Body of pancreas (tissue), 4 donors: ENCODE results near the gene SLC24A3.

Experiments
- POLR2A ChIP-seq, 3 donors: fragments of 450-650 bp; IDR thresholded peaks; one replicate each; pipeline ENCODE4 v1.6.1; 2016; ENCODE audit warnings: antibody characterized with exemption in 3 of 3, mild to moderate bottlenecking in 2 of 3
- TF ChIP-seq, protein P1 (sequence below), 7 experiments: fragments of 450-650 bp in 4 of 7; fragments of 200-600 bp in 3 of 7; sonication (generic) in 3 of 7; IDR thresholded peaks; one replicate each; pipeline ENCODE4 v1.5.1; 2016 to 2019; ENCODE audit warnings: antibody characterized with exemption in 7 of 7

DNA sequence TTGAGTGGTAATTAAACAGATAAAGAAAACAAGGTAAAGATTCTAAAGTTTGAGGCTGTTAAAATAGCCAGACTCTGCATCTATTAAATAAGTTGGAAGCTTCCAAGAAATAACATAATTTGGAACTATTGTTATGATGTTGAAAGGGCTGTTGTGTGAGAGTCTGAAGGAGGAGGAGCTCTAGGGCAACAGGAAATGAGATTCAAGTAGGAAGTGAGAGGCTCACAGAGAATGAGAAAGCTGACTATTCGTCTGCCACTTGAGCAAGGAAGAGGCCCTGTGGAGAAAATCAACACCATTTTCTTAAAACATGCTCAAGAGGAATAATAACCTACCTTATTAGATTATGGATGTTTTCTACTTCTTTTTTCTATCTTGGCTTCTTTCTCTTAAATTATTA is 185.2 kb downstream of the SLC24A3 start:
- TF ChIP-seq, protein P1, sequence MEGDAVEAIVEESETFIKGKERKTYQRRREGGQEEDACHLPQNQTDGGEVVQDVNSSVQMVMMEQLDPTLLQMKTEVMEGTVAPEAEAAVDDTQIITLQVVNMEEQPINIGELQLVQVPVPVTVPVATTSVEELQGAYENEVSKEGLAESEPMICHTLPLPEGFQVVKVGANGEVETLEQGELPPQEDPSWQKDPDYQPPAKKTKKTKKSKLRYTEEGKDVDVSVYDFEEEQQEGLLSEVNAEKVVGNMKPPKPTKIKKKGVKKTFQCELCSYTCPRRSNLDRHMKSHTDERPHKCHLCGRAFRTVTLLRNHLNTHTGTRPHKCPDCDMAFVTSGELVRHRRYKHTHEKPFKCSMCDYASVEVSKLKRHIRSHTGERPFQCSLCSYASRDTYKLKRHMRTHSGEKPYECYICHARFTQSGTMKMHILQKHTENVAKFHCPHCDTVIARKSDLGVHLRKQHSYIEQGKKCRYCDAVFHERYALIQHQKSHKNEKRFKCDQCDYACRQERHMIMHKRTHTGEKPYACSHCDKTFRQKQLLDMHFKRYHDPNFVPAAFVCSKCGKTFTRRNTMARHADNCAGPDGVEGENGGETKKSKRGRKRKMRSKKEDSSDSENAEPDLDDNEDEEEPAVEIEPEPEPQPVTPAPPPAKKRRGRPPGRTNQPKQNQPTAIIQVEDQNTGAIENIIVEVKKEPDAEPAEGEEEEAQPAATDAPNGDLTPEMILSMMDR (IDR thresholded peaks at IDR 0.05) = no peak
- TF ChIP-seq POLR2A (IDR thresholded peaks at IDR 0.05) = no peak
